ENCODE data around the gene ALDH1A2.

The ALDH1A2 gene

GRCh38 chr15:57914350-57915055, 151.0 kb downstream of the ALDH1A2 start:
- WGBS = 88% methylated on average over 9 of the region's 9 CpGs
- Histone ChIP-seq H3K36me3 (ENCODE audit: control insufficient read depth in 1 of 2, insufficient read depth in 2 of 2, low read depth in 1 of 2, low read length in 2 of 2) (no peaks in the 10 kb centered on the region), H4K91ac (ENCODE audit: low read length) (no peak overlapping the region), H3K4me3 (ENCODE audit: insufficient read depth in 1 of 2, low read depth in 1 of 2, low read length in 2 of 2) (no peak overlapping the region), H2AK5ac (ENCODE audit: low read length, severe bottlenecking) (no peak overlapping the region), H3K14ac (ENCODE audit: low read length in 2 of 2) (no peak overlapping the region), H3K23ac (ENCODE audit: low read length in 2 of 2) (no peak overlapping the region), H2AFZ (ENCODE audit: low read depth, low read length) (no peak overlapping the region), H3K9me3 (ENCODE audit: control insufficient read depth, low read length) (peaks cover 3% of the 10 kb centered on the region), H4K8ac (ENCODE audit: low read length) (no peak overlapping the region), H3K18ac (ENCODE audit: low read depth in 1 of 2, low read length in 2 of 2) (no peak overlapping the region), H3K27me3 (ENCODE audit: control insufficient read depth in 1 of 2, insufficient read depth in 1 of 2, low read length in 2 of 2) (peaks cover 14 to 23% of the 10 kb centered on the region in 2 experiments), H2BK15ac (ENCODE audit: low read depth, poor library complexity, severe bottlenecking) (no peak overlapping the region), H2BK5ac (ENCODE audit: low read depth, low read length, poor library complexity, severe bottlenecking) (no peak overlapping the region), H3K9ac (ENCODE audit: low read length) (no peak overlapping the region), H2BK120ac (ENCODE audit: low read depth, low read length) (no peak overlapping the region), H3K79me1 (replicated peaks; ENCODE audit: low read length, poor library complexity, severe bottlenecking) (no peaks in the 10 kb centered on the region), H3K4me2 (ENCODE audit: low read length, poor library complexity, severe bottlenecking) (no peak overlapping the region), H2BK12ac (ENCODE audit: low read length in 2 of 2) (no peak overlapping the region), H3K27ac (ENCODE audit: low read length, poor library complexity, severe bottlenecking) (no peak overlapping the region), H3K4me1 (ENCODE audit: control insufficient read depth, insufficient read depth, low read depth, low read length) (no peaks in the 10 kb centered on the region), H3K4ac (ENCODE audit: low read depth in 1 of 2, low read length in 2 of 2) (no peak overlapping the region)
- no peak for DNase-seq

GRCh38 chr15:57911247-57911646, 154.3 kb downstream of the ALDH1A2 start:
- H3K4me2 ChIP-seq (ENCODE audit: low read length, poor library complexity, severe bottlenecking) = no peak overlapping the region
- no peak overlapping the region for H4K91ac ChIP-seq (ENCODE audit: low read length)

GRCh38 chr15:57910672-57911071, 154.8 kb downstream of the ALDH1A2 start:
- WGBS = 82% methylated on average over 2 of the region's 3 CpGs
- no peak overlapping the region for H3K9ac ChIP-seq (ENCODE audit: low read length)
- H2BK15ac ChIP-seq (ENCODE audit: low read depth, poor library complexity, severe bottlenecking) = no peak overlapping the region
- H3K14ac ChIP-seq (ENCODE audit: low read length in 2 of 2) = no peak overlapping the region
- H3K4ac ChIP-seq (ENCODE audit: low read depth in 1 of 2, low read length in 2 of 2) = no peak overlapping the region
- H3K18ac ChIP-seq (ENCODE audit: low read depth in 1 of 2, low read length in 2 of 2) = no peak overlapping the region
- peaks cover 19 to 36% of the 10 kb centered on the region in 2 experiments for H3K27me3 ChIP-seq (ENCODE audit: control insufficient read depth in 1 of 2, insufficient read depth in 1 of 2, low read length in 2 of 2)
- no peak overlapping the region for H2BK12ac ChIP-seq (ENCODE audit: low read length in 2 of 2)
- H3K9me3 ChIP-seq (ENCODE audit: control insufficient read depth, low read length) = peaks cover 3% of the 10 kb centered on the region
- H3K4me3 ChIP-seq (ENCODE audit: insufficient read depth in 1 of 2, low read depth in 1 of 2, low read length in 2 of 2) = no peak overlapping the region
- H3K79me1 ChIP-seq (replicated peaks; ENCODE audit: low read length, poor library complexity, severe bottlenecking) = no peaks in the 10 kb centered on the region
- H4K8ac ChIP-seq (ENCODE audit: low read length) = no peak overlapping the region
- no peak overlapping the region for H2AFZ ChIP-seq (ENCODE audit: low read depth, low read length)
- no peak overlapping the region for H2AK5ac ChIP-seq (ENCODE audit: low read length, severe bottlenecking)
- no peak overlapping the region for H3K23ac ChIP-seq (ENCODE audit: low read length in 2 of 2)
- no peak for DNase-seq
- H3K27ac ChIP-seq (ENCODE audit: low read length, poor library complexity, severe bottlenecking) = no peak overlapping the region
- no peaks in the 10 kb centered on the region for H3K4me1 ChIP-seq (ENCODE audit: control insufficient read depth, insufficient read depth, low read depth, low read length)
- no peak overlapping the region for H2BK5ac ChIP-seq (ENCODE audit: low read depth, low read length, poor library complexity, severe bottlenecking)
- no peak overlapping the region for H4K91ac ChIP-seq (ENCODE audit: low read length)
- H3K36me3 ChIP-seq (ENCODE audit: control insufficient read depth in 1 of 2, insufficient read depth in 2 of 2, low read depth in 1 of 2, low read length in 2 of 2) = no peaks in the 10 kb centered on the region
- no peak overlapping the region for H3K4me2 ChIP-seq (ENCODE audit: low read length, poor library complexity, severe bottlenecking)
- H2BK120ac ChIP-seq (ENCODE audit: low read depth, low read length) = no peak overlapping the region

More at GRCh38 chr15:57911247-57911646, 154.3 kb downstream of the ALDH1A2 start:
- Histone ChIP-seq H3K9ac (ENCODE audit: low read length) (no peak overlapping the region), H3K18ac (ENCODE audit: low read depth in 1 of 2, low read length in 2 of 2) (no peak overlapping the region), H3K4me1 (ENCODE audit: control insufficient read depth, insufficient read depth, low read depth, low read length) (no peaks in the 10 kb centered on the region), H3K23ac (ENCODE audit: low read length in 2 of 2) (no peak overlapping the region), H2BK12ac (ENCODE audit: low read length in 2 of 2) (no peak overlapping the region), H3K9me3 (ENCODE audit: control insufficient read depth, low read length) (peaks cover 3% of the 10 kb centered on the region), H3K27ac (ENCODE audit: low read length, poor library complexity, severe bottlenecking) (no peak overlapping the region), H3K4ac (ENCODE audit: low read depth in 1 of 2, low read length in 2 of 2) (no peak overlapping the region), H2BK5ac (ENCODE audit: low read depth, low read length, poor library complexity, severe bottlenecking) (no peak overlapping the region), H4K8ac (ENCODE audit: low read length) (no peak overlapping the region), H3K14ac (ENCODE audit: low read length in 2 of 2) (no peak overlapping the region), H3K4me3 (ENCODE audit: insufficient read depth in 1 of 2, low read depth in 1 of 2, low read length in 2 of 2) (no peak overlapping the region), H2BK120ac (ENCODE audit: low read depth, low read length) (no peak overlapping the region), H3K79me1 (replicated peaks; ENCODE audit: low read length, poor library complexity, severe bottlenecking) (no peaks in the 10 kb centered on the region), H3K27me3 (ENCODE audit: control insufficient read depth in 1 of 2, insufficient read depth in 1 of 2, low read length in 2 of 2) (peaks cover 19 to 37% of the 10 kb centered on the region in 2 experiments), H2BK15ac (ENCODE audit: low read depth, poor library complexity, severe bottlenecking) (no peak overlapping the region), H2AFZ (ENCODE audit: low read depth, low read length) (no peak overlapping the region), H2AK5ac (ENCODE audit: low read length, severe bottlenecking) (no peak overlapping the region), H3K36me3 (ENCODE audit: control insufficient read depth in 1 of 2, insufficient read depth in 2 of 2, low read depth in 1 of 2, low read length in 2 of 2) (no peaks in the 10 kb centered on the region)
- 40% methylated on average over 1 of the region's 1 CpG for WGBS
- no peak for DNase-seq

GRCh38 chr15:57909388-57909787, 156.1 kb downstream of the ALDH1A2 start:
- Histone ChIP-seq H2BK12ac (ENCODE audit: low read length in 2 of 2) (no peak overlapping the region), H2BK15ac (ENCODE audit: low read depth, poor library complexity, severe bottlenecking) (no peak overlapping the region), H3K27ac (ENCODE audit: low read length, poor library complexity, severe bottlenecking) (no peak overlapping the region), H3K79me1 (replicated peaks; ENCODE audit: low read length, poor library complexity, severe bottlenecking) (no peaks in the 10 kb centered on the region), H3K27me3 (ENCODE audit: control insufficient read depth in 1 of 2, insufficient read depth in 1 of 2, low read length in 2 of 2) (peaks cover 22 to 30% of the 10 kb centered on the region in 2 experiments), H3K36me3 (ENCODE audit: control insufficient read depth in 1 of 2, insufficient read depth in 2 of 2, low read depth in 1 of 2, low read length in 2 of 2) (no peaks in the 10 kb centered on the region), H3K9me3 (ENCODE audit: control insufficient read depth, low read length) (peaks cover 3% of the 10 kb centered on the region), H2AFZ (ENCODE audit: low read depth, low read length) (no peak overlapping the region), H3K4ac (ENCODE audit: low read depth in 1 of 2, low read length in 2 of 2) (no peak overlapping the region), H2BK120ac (ENCODE audit: low read depth, low read length) (no peak overlapping the region), H4K91ac (ENCODE audit: low read length) (no peak overlapping the region), H4K8ac (ENCODE audit: low read length) (no peak overlapping the region), H3K9ac (ENCODE audit: low read length) (no peak overlapping the region), H3K4me3 (ENCODE audit: insufficient read depth in 1 of 2, low read depth in 1 of 2, low read length in 2 of 2) (no peak overlapping the region), H3K4me1 (ENCODE audit: control insufficient read depth, insufficient read depth, low read depth, low read length) (no peaks in the 10 kb centered on the region), H3K23ac (ENCODE audit: low read length in 2 of 2) (no peak overlapping the region), H3K18ac (ENCODE audit: low read depth in 1 of 2, low read length in 2 of 2) (no peak overlapping the region), H3K14ac (ENCODE audit: low read length in 2 of 2) (no peak overlapping the region), H2AK5ac (ENCODE audit: low read length, severe bottlenecking) (no peak overlapping the region), H2BK5ac (ENCODE audit: low read depth, low read length, poor library complexity, severe bottlenecking) (no peak overlapping the region), H3K4me2 (ENCODE audit: low read length, poor library complexity, severe bottlenecking) (no peak overlapping the region)
- WGBS = no CpG with 5 or more reads among the region's 2 CpGs
- DNase-seq = no peak

Measured in mesenchymal stem cell (in vitro differentiated cells and primary cell).